ENCODE measurements around the gene SPATA24. TPM values are rescaled to one million over a fixed set of nuclear protein-coding genes. Genes with fewer than 3 reads are reported as not detected.
"Not testable (repeated sequence)": the region's sequence is repeated elsewhere in the genome, so short reads cannot be mapped to it uniquely, and the experiment has no call there.

SPATA24 gene
- total and polyA plus RNA-seq, 2 donors (not counting 1 experiment from before 2014, with no cell fraction given) = 5.6 to 7.4 TPM

- no peak for DNase-seq (ENCODE audit: low read depth in 2 of 2)
- Histone ChIP-seq H2AFZ (ENCODE audit: low read length) (no peak overlapping the region), H3K9ac (ENCODE audit: insufficient read depth, low read length) (no peak overlapping the region), H3K4me2 (ENCODE audit: extremely low read depth, insufficient read depth, low read length) (no peak overlapping the region), H3K4me1 (ENCODE audit: control insufficient read depth, extremely low read depth, insufficient read depth, low read length) (no peaks in the 10 kb centered on the region), H4K20me1 (ENCODE audit: control insufficient read depth, extremely low read depth, insufficient read depth, low read length) (no peaks in the 10 kb centered on the region), H3K79me2 (ENCODE audit: control insufficient read depth, insufficient read depth, low read length) (peaks cover 32% of the 10 kb centered on the region), H3K27me3 (ENCODE audit: control insufficient read depth, insufficient read depth, low read length) (no peaks in the 10 kb centered on the region), H3K27ac (ENCODE audit: insufficient read depth, low read length) (no peak overlapping the region), H3K36me3 (ENCODE audit: control insufficient read depth, insufficient read depth, low read length) (peaks cover 2% of the 10 kb centered on the region), H3K4me3 (replicated peaks in 1 of 4; ENCODE audit: control extremely low read depth in 1 of 4, insufficient read depth in 1 of 4, low read depth in 3 of 4, low read length in 4 of 4) (no peak overlapping the region), H3K9me3 (ENCODE audit: control insufficient read depth, insufficient read depth, low read depth, low read length) (no peaks in the 10 kb centered on the region)
- TF ChIP-seq CTCF (conservative IDR thresholded peaks at IDR 0.05 in 1 of 2, IDR thresholded peaks at IDR 0.05 in 1 of 2; ENCODE audit: low read depth in 1 of 2, low read length in 2 of 2) = no peak
- TF ChIP-seq EZH2 (IDR thresholded peaks at IDR 0.05; ENCODE audit: low read length, missing control alignments) = no peak
Measured at GRCh38 chr5:139361835-139362429, 42.0 kb downstream of the SPATA24 start.

- no peak overlapping the region for H3K4me3 ChIP-seq (replicated peaks in 1 of 4; ENCODE audit: control extremely low read depth in 1 of 4, insufficient read depth in 1 of 4, low read depth in 3 of 4, low read length in 4 of 4)
- H4K20me1 ChIP-seq (ENCODE audit: control insufficient read depth, extremely low read depth, insufficient read depth, low read length) = no peaks in the 10 kb centered on the region
- TF ChIP-seq CTCF (conservative IDR thresholded peaks at IDR 0.05 in 1 of 2, IDR thresholded peaks at IDR 0.05 in 1 of 2; ENCODE audit: low read depth in 1 of 2, low read length in 2 of 2) (no peak), EZH2 (IDR thresholded peaks at IDR 0.05; ENCODE audit: low read length, missing control alignments) (no peak)
- no peaks in the 10 kb centered on the region for H3K27me3 ChIP-seq (ENCODE audit: control insufficient read depth, insufficient read depth, low read length)
- no peak overlapping the region for H3K27ac ChIP-seq (ENCODE audit: insufficient read depth, low read length)
- DNase-seq (ENCODE audit: low read depth in 2 of 2) = no peak
- H3K79me2 ChIP-seq (ENCODE audit: control insufficient read depth, insufficient read depth, low read length) = peaks cover 41% of the 10 kb centered on the region
- H3K9ac ChIP-seq (ENCODE audit: insufficient read depth, low read length) = no peak overlapping the region
- no peaks in the 10 kb centered on the region for H3K36me3 ChIP-seq (ENCODE audit: control insufficient read depth, insufficient read depth, low read length)
- H3K4me1 ChIP-seq (ENCODE audit: control insufficient read depth, extremely low read depth, insufficient read depth, low read length) = no peaks in the 10 kb centered on the region
- no peak overlapping the region for H2AFZ ChIP-seq (ENCODE audit: low read length)
- no peaks in the 10 kb centered on the region for H3K9me3 ChIP-seq (ENCODE audit: control insufficient read depth, insufficient read depth, low read depth, low read length)
- no peak overlapping the region for H3K4me2 ChIP-seq (ENCODE audit: extremely low read depth, insufficient read depth, low read length)
Measured at GRCh38 chr5:139360384-139360783, 43.5 kb downstream of the SPATA24 start.

GRCh38 chr5:139358064-139358463 is 45.8 kb downstream of the SPATA24 start:
- Histone ChIP-seq H3K9ac (ENCODE audit: insufficient read depth, low read length) (no peak overlapping the region), H3K4me1 (ENCODE audit: control insufficient read depth, extremely low read depth, insufficient read depth, low read length) (no peaks in the 10 kb centered on the region), H3K27me3 (ENCODE audit: control insufficient read depth, insufficient read depth, low read length) (no peaks in the 10 kb centered on the region), H3K79me2 (ENCODE audit: control insufficient read depth, insufficient read depth, low read length) (peaks cover 54% of the 10 kb centered on the region), H2AFZ (ENCODE audit: low read length) (no peak overlapping the region), H3K4me2 (ENCODE audit: extremely low read depth, insufficient read depth, low read length) (no peak overlapping the region), H3K27ac (ENCODE audit: insufficient read depth, low read length) (no peak overlapping the region), H3K9me3 (ENCODE audit: control insufficient read depth, insufficient read depth, low read depth, low read length) (no peaks in the 10 kb centered on the region), H3K36me3 (ENCODE audit: control insufficient read depth, insufficient read depth, low read length) (no peaks in the 10 kb centered on the region), H4K20me1 (ENCODE audit: control insufficient read depth, extremely low read depth, insufficient read depth, low read length) (no peaks in the 10 kb centered on the region), H3K4me3 (replicated peaks in 1 of 4; ENCODE audit: control extremely low read depth in 1 of 4, insufficient read depth in 1 of 4, low read depth in 3 of 4, low read length in 4 of 4) (no peak overlapping the region)
- TF ChIP-seq CTCF (conservative IDR thresholded peaks at IDR 0.05 in 1 of 2, IDR thresholded peaks at IDR 0.05 in 1 of 2; ENCODE audit: low read depth in 1 of 2, low read length in 2 of 2) (no peak), EZH2 (IDR thresholded peaks at IDR 0.05; ENCODE audit: low read length, missing control alignments) (no peak)
- no peak for DNase-seq (ENCODE audit: low read depth in 2 of 2)

- DNase-seq (ENCODE audit: low read depth in 2 of 2); H3K9ac ChIP-seq (ENCODE audit: insufficient read depth, low read length); H3K4me2 ChIP-seq (ENCODE audit: extremely low read depth, insufficient read depth, low read length); H3K9me3 ChIP-seq (ENCODE audit: control insufficient read depth, insufficient read depth, low read depth, low read length); H3K27me3 ChIP-seq (ENCODE audit: control insufficient read depth, insufficient read depth, low read length); H2AFZ ChIP-seq (ENCODE audit: low read length); H4K20me1 ChIP-seq (ENCODE audit: control insufficient read depth, extremely low read depth, insufficient read depth, low read length); H3K36me3 ChIP-seq (ENCODE audit: control insufficient read depth, insufficient read depth, low read length); H3K4me3 ChIP-seq (replicated peaks in 1 of 4; ENCODE audit: control extremely low read depth in 1 of 4, insufficient read depth in 1 of 4, low read depth in 3 of 4, low read length in 4 of 4); H3K27ac ChIP-seq (ENCODE audit: insufficient read depth, low read length); H3K4me1 ChIP-seq (ENCODE audit: control insufficient read depth, extremely low read depth, insufficient read depth, low read length): not testable (repeated sequence)
- H3K79me2 ChIP-seq (ENCODE audit: control insufficient read depth, insufficient read depth, low read length) = peaks cover 59% of the 10 kb centered on the region
Measured at GRCh38 chr5:139355900-139356299, 48.0 kb downstream of the SPATA24 start.

All from fibroblast of lung (primary cell).